Neuron (in vitro differentiated cells): ENCODE measurements around the gene AQP12B.
"Not testable (repeated sequence)": the region's sequence is repeated elsewhere in the genome, so short reads cannot be mapped to it uniquely, and the experiment has no call there.

Experiments used
- H2AFZ ChIP-seq: one replicate; pipeline ENCODE4 v1.6.1; 2013; ENCODE audit warnings: low read depth, mild to moderate bottlenecking, inconsistent platforms, low read length, moderate library complexity
- H3K27me3 ChIP-seq: one replicate; pipeline ENCODE4 v1.6.1; 2013; ENCODE audit warnings: low read length; ENCODE audit not compliant: insufficient read depth
- H3K36me3 ChIP-seq: one replicate; pipeline ENCODE4 v1.6.1; 2013; ENCODE audit warnings: low read length; ENCODE audit not compliant: insufficient read depth
- H3K4me1 ChIP-seq: one replicate; pipeline ENCODE4 v1.6.1; 2013; ENCODE audit warnings: low read length; ENCODE audit not compliant: insufficient read depth
- H3K4me3 ChIP-seq: 2 replicates; pipeline ENCODE4 v1.5.1; 2013; ENCODE audit warnings: mild to moderate bottlenecking, low read length, moderate library complexity
- H3K9me3 ChIP-seq: one replicate; pipeline ENCODE4 v1.6.1; 2013; ENCODE audit warnings: low read length

AQP12B gene

DNA sequence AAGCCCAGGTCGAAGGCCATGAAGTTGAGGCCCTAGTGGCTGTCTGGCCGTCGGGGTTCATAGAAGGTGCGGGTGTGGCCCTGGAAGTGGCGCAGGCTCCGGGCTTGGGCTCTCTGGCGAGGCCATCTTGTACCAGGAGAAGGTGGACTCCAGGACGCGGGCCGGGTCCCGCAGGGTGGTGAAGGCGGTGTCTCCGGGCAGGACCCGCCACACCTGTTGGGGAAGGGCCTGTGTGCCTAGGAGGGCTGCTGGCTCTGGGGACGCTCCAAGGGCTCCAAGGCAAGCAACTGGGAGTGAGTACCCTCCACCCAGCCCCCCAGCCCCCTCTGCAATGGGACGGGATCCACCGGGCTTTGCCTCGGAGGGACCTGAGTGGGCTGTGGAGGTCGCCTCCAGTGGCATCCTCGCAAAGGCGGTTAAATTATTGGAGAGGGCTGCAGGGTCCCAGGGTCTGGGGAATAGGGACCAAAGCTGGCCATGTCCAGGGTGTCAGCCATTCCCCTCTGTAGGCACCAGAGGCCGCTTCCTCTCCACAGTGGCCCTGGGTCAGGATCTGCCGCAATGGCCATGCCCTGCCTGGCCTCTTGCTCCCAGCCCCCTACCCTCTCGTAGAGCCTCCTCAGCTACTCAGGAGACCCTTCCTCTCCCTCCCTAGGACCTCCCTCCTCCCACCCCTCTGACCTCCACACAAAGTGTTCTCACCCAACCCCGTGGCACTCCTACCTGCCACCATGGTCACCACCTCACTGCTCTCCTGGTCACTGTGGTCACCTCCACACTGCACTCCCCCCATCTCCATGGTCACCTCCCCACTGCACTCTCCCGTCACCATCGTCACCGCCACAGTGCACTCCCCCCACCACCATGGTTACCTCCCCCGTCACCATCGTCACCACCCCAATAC, 19.3 kb upstream of the AQP12B start:
- Histone ChIP-seq H3K4me1 (no peaks in the 10 kb centered on the region), H3K36me3 (no peaks in the 10 kb centered on the region), H2AFZ (no peak overlapping the region), H3K27me3 (peaks cover 5% of the 10 kb centered on the region), H3K4me3 (no peak overlapping the region), H3K9me3 (no peaks in the 10 kb centered on the region)

DNA sequence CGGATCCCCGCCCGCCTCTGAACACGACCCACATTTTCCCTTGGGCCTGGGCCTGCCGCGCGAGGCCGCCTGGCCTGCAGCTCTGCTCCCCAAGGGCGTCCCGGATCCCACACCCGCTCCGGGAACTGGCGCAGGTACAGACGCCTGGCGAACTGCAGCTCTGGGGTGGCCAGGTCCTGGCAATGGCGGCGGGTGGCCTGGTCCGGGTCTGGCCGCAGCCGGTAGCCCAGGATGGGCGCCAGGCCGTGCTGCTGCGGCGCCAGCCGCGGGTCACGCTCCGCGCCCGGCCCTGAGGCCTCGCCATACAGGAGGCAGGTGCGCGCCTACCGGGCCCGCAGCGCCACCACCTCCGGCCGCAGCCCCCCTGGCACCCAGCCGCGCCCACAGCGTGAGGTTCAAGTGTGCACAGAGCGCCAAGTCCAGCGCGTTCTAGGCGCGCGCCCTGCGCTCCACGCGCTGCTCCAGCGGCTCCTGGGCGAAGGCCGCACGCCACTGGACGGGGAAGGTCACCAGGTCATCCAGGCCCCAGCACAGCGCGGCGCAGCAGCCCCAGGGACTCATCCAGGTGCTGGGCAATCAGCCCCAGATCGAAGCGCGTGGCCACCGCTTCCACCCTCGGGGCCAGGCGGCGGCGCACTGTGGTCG, 18.5 kb upstream of the AQP12B start:
- Histone ChIP-seq H2AFZ (no peak overlapping the region), H3K36me3 (no peaks in the 10 kb centered on the region), H3K4me1 (no peaks in the 10 kb centered on the region), H3K27me3 (peaks cover 1% of the 10 kb centered on the region), H3K4me3 (no peak overlapping the region), H3K9me3 (no peaks in the 10 kb centered on the region)

DNA sequence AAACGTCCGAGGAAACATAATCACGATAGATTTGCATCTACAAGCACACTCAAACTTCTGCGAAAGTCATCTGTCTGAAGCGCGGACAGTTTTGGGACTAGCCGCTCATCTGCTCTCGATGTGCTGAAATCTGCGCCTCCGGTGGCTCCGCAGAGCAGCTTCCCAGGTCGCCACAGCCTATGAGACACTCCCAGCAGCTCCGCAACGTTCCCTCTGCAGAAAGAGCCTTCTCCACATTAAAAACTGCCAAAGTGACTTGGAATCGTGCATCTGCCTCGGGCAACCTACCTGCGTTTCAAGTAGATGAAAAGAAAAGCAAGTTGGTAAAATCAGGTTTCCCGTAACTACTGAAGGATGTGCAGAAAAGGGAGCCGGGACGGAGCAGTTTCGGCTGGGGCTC, 17.9 kb upstream of the AQP12B start:
- H3K27me3 ChIP-seq, H2AFZ ChIP-seq, H3K36me3 ChIP-seq, H3K4me1 ChIP-seq, H3K4me3 ChIP-seq, H3K9me3 ChIP-seq: not testable (repeated sequence)

DNA sequence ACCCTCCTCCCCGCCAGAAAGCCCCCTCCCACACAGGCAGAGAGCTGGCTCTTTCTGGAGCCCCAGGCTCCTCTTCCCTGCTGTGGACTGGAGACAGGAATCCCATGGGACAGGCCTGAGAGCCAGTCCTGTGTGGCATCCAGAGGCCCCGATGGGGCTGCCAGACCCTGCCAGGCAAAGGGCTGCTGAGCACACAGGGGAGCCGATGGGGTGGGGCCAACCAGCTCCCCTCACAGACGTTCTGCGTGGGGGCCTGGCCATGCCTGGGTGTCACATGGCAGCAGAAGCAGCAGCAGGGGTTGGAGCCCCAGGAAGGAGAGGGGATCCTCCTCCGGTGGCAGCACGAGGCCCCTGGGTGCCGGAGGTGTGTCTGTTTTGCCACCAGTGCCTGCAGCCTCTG, 17.1 kb upstream of the AQP12B start:
- not testable (repeated sequence) for H3K36me3 ChIP-seq, H3K9me3 ChIP-seq, H3K27me3 ChIP-seq, H2AFZ ChIP-seq, H3K4me3 ChIP-seq, H3K4me1 ChIP-seq

DNA sequence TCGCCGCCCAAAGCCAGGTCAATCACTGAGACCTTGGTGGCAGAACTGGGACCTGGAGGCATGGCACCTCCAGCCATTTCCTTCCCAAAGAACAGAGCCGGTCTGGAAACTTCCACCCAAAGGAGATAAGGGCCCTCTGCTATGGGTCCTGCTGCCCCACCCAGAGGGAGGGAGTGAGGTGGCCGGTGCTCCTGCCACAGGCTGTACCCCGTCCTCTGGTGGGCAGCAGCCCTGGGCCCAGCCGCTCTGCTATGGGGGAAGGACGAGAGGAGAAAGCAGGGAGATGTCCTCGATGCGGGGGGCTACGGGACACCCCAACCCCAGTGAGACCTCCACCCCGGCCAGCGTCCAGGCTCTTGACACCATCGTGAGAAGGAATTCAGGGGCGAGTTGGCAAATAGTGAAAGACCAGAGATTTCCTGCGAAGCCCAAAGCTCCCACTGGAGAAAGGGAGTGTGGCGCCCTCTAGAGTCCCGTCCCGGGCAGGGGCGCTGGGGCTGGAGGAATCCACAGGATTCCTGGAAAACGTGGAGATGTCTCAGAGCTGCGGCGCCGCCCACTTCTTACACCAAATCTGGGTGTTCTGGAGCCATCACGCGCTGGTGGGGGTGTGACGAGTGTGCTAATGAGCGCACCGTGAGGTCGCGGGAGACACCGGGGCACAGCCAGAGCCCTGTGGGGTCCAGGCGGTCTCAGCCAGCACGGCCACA, 16.3 kb upstream of the AQP12B start:
- not testable (repeated sequence) for H2AFZ ChIP-seq, H3K4me1 ChIP-seq, H3K9me3 ChIP-seq, H3K4me3 ChIP-seq, H3K36me3 ChIP-seq, H3K27me3 ChIP-seq

DNA sequence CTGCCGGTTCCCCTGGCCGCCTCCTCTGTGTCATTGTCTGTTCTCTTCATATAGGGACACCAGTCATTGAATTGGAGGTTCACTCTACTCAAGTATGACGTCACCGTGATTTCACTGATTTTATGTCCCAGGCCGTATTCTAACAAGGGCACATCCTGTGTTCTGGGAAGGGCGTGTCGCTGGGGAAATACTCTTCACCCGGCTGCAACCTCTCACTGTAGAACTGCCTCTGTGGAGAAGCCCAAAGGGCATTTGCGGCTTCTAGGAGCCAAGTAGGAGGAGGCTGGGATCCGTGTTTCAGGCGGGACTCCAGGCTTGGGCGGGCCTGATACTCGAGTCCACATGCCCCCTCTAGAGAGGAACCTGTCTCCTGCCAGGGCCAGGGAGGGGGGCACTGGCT, 13.8 kb upstream of the AQP12B start:
- not testable (repeated sequence) for H3K4me1 ChIP-seq, H3K4me3 ChIP-seq, H2AFZ ChIP-seq, H3K27me3 ChIP-seq, H3K9me3 ChIP-seq, H3K36me3 ChIP-seq

DNA sequence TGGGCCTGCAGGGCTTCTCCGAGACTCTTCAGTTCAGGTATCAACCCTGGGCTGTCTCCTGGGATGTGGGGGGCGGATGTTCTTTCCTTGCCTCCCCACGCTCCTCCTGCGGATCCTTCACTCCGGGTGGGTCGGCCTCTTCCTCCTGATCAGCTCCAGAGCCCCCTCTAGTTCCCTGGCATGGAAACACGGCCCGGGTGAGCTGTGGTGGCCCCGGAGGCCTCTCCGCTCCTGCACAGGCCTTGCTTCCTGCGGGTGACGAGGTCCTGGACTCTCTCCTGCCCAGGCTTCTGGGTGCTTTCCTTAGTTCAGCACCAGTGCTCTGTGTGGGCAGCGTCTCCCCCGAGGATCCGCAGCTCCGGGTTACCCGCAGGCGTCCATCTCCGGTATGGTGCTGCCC, 12.9 kb upstream of the AQP12B start:
- not testable (repeated sequence) for H3K4me1 ChIP-seq, H3K27me3 ChIP-seq, H2AFZ ChIP-seq, H3K4me3 ChIP-seq, H3K36me3 ChIP-seq, H3K9me3 ChIP-seq

DNA sequence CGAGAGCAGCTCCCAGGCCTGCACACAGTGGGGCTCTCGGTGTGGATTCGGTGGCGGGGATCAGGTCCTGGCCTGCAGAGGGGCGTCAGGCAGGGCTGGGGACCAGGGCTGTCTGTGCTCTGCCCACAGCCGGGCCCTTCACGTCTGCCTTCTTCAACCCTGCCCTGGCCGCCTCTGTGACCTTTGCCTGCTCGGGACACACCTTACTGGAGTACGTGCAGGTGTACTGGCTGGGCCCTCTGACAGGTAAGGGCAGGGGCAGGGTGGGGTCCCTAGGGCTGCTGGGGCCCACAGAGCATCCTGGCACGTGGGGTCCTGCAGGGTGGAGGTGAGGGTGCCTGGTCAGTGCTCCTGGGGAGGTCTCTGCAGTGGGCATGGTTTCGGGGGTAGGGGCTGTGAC, 11.6 kb upstream of the AQP12B start:
- not testable (repeated sequence) for H3K9me3 ChIP-seq, H3K36me3 ChIP-seq, H2AFZ ChIP-seq, H3K27me3 ChIP-seq, H3K4me3 ChIP-seq, H3K4me1 ChIP-seq

DNA sequence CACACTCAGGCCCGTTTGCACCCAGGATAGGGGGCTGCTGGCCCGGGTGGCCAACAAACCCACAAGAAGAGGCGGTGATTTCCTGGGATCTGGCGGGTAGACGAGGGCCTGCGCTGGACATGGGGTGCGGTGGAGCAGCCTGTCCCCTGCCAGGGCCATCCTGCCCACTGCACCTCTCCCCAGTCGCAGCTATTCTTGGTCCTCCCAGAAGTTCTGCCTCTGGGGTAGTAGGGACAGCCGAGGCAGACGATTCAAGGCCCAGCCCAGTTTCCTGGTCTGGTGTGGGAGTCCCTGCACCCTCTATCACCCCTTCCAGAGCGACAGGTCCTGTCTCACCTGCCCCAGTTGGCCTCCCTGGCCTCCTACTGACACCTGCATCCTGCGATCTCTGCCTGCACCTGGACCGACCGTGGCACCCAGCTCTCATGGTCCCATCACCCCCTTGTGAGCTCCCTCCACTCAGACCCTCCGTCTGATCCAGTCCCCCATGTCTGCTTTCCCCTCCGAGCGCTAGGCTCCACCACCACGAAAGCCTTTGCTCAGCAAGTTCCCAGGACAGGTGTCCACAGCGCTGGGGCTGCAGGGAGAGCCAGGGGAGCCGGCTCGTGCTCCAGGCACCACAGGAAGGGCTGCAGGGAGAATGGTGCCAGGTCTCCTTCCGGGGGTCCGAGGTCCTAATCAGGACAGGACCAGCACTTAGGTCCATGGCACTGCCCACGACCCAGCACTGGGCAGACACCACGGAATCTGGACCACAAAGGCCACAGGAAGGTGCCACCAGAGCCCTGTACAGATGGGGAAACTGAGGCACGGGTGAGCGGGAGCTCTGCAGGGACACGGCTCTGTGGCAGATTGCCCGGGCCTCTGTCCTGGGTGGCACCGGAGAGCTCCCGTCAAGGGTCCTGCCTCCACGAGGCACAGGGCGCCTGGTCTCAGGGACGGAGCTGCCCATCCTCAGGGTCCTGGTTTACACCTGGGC, 10.2 kb upstream of the AQP12B start:
- peaks cover 11% of the 10 kb centered on the region for H3K27me3 ChIP-seq
- H2AFZ ChIP-seq, H3K9me3 ChIP-seq, H3K4me3 ChIP-seq, H3K4me1 ChIP-seq, H3K36me3 ChIP-seq: not testable (repeated sequence)

DNA sequence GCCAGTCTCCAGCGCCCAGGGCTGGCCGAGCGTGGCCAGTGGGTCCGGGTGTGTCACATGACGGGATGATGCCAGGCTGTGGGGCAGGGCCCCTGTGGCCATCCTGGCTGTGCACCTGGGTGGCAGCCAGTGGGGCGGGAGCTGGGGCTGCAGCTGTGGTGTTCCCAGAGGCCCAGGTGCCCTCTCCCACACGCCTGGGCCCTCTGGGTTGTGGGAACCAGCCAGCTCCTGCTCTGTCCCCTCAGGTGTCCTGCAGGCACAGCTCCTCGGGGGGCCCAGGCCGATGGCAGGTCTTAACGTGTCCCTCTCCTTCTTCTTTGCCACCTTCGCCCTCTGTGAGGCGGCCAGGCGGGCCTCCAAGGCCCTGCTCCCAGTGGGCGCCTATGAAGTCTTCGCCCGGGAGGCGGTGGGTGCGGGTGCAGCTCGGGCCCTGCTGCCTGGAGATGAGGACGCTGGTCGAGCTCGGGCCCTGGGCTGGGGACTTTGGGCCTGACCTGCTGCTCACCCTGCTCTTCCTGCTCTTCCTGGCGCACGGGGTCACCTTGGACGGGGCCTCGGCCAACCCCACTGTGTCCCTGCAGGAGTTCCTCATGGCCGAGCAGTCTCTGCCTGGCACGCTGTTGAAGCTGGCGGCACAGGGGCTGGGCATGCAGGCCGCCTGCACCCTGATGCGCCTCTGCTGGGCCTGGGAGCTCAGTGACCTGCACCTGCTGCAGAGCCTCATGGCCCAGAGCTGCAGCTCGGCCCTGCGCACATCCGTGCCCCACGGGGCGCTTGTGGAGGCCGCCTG, 9.1 kb upstream of the AQP12B start, which contains the start of gene AQP12A:
AQP12A (plus strand) TSS at position 236 of the 790 bp plus-strand sequence; CDS start at position 284, 48 bp downstream.
- H3K27me3 ChIP-seq: peaks cover 15% of the 10 kb centered on the region
- H3K4me1 ChIP-seq, H3K36me3 ChIP-seq, H2AFZ ChIP-seq, H3K4me3 ChIP-seq, H3K9me3 ChIP-seq: not testable (repeated sequence)

DNA sequence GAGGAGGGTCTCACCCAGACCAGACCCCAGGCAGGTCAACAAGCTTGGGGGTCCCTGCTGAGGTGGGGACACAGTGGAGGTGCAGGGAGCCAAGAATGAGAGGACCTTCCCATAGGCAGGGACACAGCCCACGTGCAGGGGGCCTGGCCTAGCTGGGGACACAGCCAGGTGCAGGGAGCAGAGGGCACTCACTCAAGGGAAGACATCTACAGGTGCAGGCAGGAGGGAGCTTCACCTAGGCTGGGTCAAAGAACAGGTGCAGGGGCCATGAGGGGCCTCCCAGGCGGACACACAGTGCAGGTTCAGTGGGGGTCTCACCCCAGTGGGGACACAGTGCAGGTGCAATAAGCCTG, 8.4 kb upstream of the AQP12B start:
- H3K27me3 ChIP-seq: peaks cover 19% of the 10 kb centered on the region
- not testable (repeated sequence) for H3K9me3 ChIP-seq, H2AFZ ChIP-seq, H3K4me1 ChIP-seq, H3K36me3 ChIP-seq, H3K4me3 ChIP-seq

DNA sequence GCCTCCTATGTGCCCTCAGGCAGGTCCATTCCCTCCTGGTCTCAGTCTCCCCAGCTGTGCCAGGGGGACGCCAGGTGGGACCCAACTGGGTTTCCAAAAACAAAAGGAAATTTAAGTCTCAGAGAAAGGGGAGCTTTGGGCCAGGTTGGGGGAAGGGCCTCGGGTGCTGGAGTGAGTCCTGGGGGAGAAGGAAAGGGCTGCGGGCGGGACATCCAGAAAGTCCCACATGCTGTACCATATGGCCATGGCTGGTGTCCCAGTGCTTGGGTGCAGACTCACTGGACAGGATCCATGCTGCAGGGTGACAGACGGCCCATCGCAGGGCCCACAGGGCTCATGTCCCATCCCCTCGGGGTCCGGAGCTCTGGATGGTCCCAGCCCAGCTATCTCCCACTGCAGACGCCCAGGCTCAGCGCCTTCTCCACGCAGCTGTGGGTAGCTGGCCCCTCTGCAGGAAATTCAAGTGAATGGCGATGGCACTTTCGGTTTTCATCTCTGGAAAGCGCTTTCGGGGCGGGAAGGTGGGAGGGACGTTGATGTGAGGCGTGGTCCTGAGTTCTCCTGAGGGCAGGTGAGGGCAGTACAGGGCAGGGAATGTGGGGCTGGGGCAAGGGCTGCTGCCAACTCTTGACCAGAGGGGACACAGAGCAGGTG, 7.9 kb upstream of the AQP12B start:
- not testable (repeated sequence) for H3K4me3 ChIP-seq, H2AFZ ChIP-seq, H3K9me3 ChIP-seq, H3K4me1 ChIP-seq, H3K36me3 ChIP-seq
- H3K27me3 ChIP-seq: peaks cover 20% of the 10 kb centered on the region
